HG03025 (cell line): ENCODE measurements around the gene ACVR1B.

ENCODE experiments used
- ATAC-seq: cut with Tn5 transposase; IDR thresholded peaks from one replicate; pipeline ENCODE4 v1.9.1; 2021; ENCODE audit warnings: mild to moderate bottlenecking, moderate library complexity; ENCODE audit not compliant: unreplicated experiment, low FRiP score

Gene ACVR1B

DNA sequence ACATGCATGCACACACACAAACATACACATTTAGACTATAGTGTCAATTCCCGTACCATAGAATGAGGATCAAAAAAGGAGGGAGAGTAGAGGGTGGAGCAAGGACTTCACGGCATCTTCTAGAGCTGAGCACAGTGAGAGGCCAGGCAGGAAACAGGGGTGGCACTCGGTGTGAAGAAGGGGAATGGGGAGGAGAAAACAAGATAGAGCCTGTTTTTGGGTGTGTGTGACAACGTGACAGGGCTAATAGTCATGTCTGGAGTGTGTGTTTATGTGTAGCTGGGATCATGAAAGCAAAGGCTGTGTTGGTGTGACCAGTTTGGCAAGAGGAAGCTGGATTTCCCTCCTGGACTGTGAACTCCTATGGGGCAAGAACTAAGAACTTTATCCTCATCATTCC is 9.9 kb upstream of the ACVR1B start:
- ATAC-seq: no peak

DNA sequence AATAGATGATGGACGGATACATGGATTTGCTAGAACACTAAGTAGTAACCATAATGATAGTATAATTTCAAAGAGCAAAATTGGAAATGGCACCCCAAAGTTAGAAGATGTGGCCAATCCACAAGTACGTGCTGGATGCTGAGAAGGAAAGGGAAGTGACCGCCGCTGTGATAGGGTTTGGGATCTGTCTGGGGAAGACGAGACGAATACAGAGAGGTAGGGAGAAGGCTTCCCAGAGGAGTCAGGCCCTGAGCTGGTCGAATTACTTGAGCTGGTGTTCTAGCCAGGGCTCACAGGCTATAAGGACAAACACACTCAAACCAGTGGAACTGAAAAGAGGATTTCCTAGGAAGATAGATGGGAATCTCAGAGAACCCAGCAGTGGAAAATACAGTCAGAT is 9.4 kb upstream of the ACVR1B start:
- no peak for ATAC-seq

DNA sequence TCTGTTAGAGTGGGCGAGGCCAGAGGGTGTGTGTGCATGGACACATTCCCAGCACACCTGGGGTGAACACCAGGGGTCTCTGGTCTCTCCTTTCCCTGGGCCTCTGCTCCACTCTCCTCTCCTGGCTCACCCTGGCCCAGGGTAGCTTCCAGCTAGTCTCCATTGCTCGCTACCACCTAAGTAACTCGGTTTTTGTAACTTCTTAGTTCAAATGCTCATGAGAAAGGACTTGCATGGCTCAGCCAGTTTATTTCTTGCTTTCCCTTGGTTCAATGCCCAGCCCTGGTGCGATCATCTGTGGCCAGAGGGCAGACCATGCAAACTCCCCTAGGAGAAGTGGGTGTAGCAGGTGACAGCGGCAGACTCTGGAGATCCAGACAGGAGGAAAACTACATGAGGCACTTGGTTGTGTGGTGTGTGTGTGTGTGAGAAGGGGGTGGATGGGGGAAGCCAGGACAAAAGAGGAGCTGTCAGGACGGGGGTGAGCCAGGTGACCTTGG is 8.9 kb upstream of the ACVR1B start:
- ATAC-seq: no peak

DNA sequence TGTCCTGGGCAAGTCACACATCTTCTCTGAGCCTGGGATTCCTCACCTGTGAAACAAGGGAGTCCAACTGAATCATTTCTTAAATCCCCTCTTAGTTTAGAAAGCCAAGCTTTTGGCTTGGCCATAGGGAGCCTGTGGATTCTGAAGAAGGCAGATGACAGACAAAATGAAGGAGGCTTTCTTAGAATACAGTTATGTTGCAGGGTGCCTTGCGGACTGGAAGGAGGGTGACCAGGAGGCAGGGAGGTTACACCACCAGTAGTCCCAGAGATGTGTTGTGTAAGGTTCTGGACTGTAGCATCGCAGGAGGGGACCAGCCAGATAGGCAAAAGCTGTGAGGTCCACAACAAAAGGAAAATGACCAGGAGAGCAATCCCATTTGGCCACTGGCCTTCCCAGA is 8.2 kb upstream of the ACVR1B start:
- ATAC-seq: no peak

DNA sequence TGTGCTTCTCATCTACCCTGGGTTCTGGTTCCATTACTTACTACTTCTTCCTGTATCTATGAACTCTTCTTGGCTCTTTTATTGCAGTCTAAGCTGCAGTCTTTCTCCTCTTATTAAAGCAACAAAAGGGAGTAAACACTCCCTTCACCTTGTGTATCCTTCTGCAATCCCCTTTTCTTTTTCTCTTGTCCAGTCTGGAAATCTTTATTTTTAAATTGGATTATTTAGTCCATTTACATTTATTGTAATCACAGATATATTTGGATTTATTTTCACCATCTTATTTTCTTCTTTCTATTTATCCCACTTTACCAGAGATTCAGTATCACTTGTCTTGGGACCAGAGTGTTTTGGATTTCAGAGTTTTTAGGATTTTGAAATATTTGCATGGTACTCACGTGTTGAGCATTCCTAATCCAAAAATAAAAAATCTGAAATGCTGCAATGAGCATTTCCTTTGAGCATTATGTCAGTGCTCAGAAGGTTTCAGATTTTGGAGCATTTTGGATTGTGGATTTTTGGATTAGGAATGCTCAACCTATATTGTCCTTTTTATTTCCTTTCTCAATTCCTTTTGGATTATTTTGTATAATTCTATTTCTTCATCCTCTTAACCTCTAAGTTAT is 6.8 kb upstream of the ACVR1B start:
- ATAC-seq: no peak

DNA sequence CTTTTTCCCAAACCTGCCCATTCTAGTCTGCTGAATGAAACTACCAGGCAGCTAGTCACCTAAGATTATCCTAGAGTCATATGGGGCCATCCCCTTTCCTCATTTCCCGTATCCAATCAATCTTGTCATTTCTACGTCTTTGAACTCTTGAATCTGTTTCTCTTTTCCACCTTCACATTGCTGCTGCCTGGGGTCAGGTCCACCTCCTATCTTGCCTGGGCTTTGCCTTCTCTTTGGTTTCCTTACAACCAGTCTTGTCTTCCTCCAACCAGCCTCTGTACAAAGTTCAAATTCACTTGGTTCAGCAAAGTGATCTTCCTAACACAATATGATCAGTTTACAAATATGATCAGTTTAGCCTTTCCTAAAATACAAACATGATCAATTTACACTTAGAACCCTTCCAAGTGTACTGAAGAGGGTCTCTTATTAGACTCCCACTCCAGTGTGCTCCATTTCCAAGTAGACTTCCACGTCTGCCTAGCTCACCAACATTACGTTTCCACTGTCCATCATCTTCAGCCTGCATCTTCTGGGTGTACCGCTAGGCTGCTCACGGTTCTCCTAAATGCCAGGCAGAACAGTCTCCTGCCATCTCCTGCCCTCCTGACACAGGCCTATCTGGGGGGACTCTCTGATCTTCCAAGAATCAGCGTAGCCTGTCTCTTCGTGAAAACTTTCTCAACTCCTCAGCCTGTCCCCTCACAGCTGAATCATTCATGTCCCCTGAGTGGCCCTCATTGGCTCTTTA is 4.1 kb upstream of the ACVR1B start:
- ATAC-seq: no peak

DNA sequence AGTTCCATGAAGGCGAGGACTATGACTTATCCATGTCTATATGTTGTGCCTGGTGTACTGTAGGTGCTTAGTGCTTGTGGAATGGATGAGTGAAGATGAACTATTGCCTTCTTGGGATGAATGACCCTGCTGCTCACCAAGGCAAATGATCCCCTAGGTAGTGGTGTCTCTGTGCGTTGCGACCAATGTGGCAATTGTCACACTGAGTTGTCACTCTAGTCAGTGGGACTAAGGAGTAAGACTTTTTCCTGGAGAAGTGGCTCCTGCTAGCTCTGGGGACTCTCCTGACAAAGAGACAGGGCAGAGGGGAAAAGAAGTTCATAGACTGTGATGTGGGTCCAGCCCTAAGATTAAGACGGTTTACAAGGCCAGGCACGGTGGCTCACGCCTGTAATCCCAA is 3.4 kb upstream of the ACVR1B start:
- no peak for ATAC-seq

DNA sequence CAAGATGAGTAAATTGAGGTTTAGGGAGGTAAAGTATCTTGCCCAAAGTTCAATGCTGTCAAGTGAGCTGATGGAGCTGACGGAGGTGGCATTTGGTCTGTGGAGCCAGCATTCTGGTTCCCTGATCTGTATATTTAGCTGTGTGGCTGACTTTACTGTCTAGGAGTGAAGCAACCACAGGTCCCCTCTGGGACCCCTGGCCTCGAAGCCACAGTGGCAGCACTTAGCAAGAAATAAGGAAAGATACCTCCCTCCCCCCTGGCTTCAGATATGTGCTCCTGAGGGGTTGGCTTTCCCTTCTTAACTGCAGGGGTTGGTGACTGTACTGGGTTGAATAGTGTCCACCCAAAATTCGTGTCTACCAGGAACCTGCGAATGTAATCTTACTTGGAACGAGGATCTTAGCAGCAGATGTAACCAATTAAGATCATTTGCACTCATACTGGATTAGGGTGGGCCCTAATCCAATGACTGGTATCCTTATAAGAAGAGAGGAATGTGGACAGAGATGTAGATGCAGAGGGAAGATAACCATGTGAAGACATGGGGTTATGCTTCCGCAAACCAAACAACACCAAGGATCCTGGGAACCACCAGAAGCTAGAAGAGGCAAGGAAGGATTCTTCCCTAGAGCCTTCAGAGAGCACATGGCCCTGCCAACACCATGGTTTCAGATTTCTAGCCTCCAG is 2.0 kb upstream of the ACVR1B start:
- ATAC-seq: no peak

DNA sequence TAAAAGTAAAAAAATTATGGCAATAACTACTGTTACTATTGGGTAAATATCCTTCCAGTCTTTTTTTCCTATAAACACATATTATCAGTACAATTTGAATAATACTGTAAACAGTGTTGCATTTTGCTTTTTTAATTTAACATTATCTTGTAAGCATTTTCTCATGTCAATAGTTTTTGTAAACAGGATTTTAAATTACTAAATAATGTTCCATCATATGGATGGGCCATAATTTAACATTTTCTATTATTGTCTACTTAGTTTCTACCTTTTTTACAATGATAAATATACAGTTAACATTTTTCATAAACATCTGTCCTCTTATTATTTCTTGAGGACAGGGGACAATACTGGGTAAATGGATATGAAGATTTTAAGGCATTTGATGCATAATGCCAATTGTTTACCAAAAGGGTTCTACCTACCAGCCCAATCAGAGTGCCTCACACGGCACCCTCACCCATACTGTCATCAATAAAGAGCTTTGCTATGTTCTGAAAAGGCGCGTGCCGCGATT is 759 bp upstream of the ACVR1B start:
- ATAC-seq: no peak

DNA sequence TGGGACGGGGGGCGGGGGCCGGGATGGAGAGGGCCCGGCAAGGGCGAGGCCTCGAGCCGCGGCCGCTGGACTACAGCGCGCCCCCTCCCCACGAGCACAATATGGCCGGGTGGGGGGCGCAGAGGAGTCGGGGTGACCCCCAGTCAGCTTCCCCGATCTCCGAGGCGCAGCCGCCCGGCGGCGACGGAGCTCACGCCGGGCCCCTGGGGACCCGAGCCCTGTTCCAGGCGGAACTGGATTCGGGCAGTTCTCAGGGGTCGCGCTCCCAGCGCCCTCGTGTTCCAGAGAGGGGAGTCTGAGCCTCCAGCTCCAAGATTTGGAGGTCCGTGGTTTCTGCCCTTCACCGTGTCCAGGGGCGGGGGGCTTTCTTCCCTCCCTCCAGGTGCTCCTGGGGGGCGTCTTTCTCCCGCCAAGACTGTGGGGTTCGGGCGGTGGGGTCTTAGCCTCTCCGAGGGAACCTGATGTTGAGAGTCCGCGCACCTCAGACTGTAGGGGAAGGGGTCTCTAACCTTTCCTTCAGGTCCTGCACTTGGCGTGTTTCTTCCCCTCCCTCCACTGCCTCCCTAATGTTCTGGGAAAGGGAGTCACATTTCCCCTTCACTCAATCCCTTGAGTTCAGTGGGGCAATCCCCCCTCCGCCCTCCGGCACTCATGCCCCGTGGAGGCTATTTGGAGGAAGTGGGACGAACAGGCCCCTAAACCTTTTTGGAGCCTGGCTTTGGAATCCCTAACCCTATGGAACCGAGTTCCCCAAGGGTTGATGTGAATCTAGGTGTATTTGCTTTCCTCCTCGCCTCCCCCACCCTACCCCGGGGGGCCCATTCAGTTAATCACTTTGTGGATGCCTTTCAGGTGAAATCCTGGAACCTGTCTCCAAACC is 584 bp downstream of the ACVR1B start:
- no peak for ATAC-seq

DNA sequence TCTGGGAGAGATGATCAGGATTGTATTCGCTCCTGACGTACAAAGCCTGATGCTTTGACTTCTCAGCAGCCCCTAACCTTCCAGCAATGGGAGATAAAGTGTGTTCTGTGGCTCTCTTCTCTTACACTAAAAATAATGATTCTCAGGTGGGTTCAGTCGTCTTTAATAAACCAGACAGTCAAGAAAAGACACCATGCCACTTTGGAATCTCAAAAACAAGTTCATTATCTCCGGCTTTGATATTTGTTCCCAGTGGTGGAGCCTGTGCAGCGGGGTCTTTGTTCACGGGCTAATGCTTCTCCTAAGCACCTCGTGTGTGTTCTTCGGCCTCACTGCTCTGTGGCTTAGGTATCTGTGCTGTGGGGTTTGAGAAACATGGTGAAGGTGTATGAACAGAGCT is 1.6 kb downstream of the ACVR1B start:
- ATAC-seq: no peak

DNA sequence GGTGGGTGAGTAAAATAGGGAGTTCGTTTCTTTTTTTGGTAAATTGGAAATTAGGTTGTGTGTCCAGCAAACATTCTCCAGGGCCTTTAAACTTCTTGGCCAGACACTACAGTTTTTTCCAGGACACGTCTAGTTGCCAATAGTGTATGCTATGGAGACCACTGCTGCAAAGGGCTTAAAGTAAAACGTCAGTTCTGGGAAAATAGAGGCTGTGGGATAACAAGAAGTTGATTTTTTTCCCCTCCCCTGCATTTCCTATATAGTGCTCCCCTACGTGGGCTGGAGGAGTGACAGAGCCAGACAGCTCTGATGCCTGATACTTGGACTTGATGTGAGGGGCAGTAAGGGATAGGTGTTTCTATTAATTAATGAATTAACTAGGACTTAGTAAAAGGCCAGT is 2.4 kb downstream of the ACVR1B start:
- ATAC-seq: no peak

DNA sequence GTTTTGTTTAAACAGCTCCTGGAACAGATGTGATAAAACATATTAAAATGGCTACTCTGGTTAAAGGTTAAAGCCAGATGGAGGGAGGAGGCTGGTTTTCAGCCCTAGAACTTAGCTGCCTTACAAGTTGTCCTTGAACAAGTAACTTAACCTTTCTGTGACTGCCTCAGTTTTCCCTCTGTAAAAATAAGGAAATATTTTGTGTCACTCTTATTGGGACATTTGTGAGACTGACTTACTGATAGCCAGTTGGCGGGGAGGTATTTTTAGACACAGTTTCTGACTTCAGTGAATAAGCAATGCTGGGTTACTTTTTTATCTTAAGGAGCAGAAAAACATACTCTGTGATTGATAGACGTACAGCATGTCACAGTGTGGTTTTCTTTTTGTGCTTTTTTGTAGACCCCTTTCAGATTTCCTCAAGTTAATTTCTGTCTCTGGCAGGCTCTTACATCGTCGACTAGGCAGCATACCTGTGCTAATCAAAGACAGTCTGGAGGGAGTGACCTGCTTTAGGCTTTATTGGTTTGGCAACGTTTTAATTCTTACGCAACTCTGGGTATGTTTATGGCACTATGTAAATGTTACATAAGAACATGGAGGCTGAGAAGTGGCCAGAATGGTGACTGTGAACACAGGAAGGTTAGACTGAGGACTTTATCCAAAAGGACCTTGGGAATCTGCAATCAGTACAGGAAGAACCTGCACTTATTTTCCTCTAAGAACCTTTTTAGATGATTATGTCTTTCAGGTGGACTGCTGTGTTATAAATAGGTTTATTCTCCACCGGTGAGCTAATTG is 3.3 kb downstream of the ACVR1B start:
- no peak for ATAC-seq

DNA sequence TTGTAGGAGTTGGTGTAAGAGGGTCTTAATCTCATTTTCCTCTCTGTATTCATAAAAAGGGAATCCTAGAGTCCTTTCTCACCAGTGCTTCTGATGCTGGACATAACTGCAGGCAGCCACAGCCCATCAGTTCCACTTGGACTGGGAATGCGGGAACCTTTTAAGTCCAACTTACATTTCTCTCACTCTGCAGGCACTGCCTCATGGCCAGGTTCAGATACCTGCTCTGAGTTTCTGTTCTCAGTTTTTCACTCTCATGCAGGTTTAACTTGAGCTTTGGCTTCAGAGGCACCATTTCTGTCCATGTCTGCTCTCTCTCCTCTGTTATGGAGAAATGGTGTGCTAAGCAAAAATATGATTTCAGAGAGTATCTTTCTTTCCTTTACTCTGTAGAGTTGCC is 4.2 kb downstream of the ACVR1B start:
- ATAC-seq: no peak

DNA sequence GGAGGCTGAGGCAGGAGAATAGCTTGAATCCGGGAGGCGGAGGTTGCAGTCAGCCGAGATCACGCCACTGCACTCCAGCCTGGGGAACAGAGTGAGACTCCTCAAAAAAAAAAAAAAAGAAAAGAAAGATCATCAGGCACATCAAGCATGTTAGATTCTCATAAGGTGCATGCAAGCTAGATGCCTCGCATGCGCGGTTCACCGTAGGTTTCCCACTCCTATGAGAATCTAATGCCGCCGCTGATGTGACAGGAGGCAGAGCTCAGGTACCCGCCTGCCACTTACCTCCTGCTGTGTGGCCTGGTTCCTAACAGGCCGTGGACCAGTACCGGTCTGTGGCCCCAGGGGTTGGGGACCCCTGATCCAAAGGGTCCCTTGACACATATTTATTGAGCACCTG is 7.0 kb downstream of the ACVR1B start:
- ATAC-seq: no peak

DNA sequence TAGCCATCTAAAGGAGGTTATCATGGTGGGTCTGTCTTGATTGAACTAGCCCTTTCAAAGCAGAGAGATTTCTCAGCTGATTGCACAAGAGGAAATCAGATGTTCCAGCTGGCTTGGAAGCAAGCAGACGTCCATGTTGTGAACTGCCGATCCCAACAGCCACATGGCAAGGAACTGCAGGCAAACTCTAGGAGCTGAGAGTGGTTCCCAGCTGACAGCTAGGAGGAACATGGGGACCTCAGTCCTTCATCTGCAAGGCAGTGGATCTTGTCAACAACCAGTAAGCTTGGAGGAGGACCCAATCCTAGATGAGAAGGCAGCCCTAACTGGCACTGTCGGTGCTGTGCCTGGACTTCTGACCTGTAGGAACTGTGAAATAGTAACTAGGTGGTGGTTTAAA is 7.7 kb downstream of the ACVR1B start:
- ATAC-seq: no peak

DNA sequence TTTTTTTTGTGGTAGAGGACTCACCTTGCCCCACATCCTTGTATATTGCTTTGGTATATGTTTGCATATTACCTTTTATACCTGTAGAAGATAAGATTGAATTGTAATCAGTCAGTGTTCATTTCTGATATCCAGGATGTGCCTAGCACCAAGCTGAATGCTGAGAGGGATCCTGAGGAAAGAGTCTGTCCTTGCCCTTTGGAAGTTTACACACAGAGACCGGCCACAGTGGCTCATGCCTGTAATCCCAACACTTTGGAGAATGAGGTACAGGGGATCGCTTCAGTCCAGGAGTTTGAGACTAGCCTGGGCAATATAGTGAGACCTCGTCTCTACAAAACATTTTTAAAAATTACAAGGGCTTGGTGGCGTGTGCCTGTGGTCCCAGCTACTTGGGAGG is 8.4 kb downstream of the ACVR1B start:
- ATAC-seq: no peak

DNA sequence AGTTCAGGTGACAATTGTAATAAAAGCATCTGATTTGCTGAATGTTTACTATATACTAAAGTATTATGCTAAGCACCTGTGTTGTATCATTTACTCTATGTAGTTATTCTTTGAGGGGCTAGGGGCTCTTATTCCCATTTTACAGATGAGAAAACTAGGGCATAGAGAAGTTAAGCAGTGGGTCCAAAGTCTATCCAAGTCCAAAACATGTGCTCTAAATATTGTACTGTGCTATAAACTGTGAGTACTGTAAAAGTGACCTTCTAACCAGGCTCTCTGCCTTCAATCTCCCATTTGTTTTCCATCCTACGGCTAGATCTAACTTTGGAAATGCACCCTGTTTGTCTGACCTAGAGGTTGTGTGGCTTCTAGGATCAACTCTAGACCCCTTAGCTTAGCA is 9.0 kb downstream of the ACVR1B start:
- ATAC-seq: no peak

DNA sequence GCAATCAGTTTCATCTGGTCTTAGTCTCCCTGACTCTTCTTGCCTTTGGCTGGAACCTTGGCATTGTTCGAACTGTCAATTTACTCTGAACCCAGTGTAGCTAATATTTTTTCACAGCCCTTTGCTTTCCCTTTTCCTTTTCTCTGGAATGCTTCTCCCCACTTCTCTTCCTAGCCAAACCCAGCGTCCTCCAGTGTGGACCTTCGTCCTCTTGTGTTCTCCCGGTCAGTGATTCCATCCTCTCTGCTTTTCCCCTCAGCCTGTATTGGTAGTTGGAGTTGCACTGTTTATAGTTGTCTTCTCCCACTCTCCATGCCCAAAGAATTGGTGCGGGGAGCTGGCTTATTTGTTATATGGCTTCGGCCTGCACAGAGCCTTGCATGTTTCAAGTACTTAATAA is 9.4 kb downstream of the ACVR1B start:
- no peak for ATAC-seq

DNA sequence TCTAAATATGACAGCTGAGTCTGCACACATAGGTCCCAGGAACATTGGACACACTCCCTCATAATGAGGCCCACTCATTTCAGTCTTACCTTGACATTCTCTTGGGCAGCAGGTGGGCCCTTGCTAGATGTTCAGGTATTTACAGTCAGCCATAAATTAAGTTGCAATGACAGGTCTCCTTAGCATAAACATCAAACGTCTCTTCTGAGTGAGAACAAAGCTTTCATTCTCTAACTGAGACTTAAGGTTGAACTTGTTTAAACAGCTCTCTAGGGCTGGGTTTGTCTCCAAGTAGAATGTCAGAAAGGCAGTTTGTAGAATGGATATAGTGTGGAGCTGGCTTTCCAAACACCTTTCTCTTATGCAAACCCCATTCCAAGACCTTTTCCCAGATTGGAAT is 10.3 kb downstream of the ACVR1B start:
- ATAC-seq: no peak
